ENCODE data around the gene APOB. TPM values are rescaled to one million over a fixed set of nuclear protein-coding genes. Genes with fewer than 3 reads are reported as not detected.

Gene APOB
- total RNA-seq, 2 experiments from 2014 or later = not detected

DNA sequence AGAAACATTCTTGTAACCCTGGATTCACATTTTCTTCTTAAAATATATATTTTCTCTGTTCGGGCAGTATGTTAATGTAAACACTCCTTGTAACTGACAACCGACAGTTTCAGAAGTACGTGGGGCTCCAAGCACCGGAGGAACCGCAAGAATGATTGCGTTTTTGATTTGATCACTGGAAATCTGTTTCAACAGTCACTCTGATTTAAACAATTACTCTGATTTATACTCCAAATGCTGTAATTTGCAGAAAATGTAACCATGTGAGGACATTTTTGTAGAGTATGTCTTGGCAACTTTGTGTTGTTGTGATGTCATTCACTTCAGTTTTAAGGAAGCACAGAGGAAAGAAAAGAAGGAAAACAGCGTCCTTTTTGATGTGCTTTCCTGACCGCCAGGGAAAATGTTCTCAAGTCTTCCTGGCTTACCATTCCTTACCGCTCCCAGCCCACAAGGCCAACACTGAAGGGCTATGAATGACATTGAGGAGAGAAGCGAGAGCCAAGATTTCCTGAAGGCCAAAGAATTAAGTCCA is 77.7 kb downstream of the APOB start:
- no peak for ATAC-seq

DNA sequence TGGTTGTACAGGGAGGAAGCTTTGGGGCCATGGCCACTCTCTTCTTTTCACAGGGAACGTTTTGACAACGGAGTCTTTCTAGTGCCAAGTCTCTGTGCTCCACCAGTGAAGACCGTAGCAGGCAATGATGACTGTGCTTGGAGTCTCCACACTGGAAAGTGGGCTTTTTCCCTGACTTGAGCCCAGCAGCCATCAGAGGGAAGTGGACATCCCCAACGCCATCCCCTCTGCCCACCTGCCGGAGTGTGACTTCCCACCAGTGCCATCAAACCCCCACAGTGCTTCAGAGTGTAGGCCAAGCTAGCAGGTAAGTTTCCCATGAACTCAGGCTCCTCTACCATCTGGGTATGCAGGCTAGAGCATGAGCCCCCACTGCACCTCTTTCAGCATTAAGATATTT is 78.7 kb downstream of the APOB start:
- Mint-ChIP-seq H3K27me3 (peaks cover 12% of the 10 kb centered on the region), H3K4me3 (no peak overlapping the region), H3K4me1 (no peaks in the 10 kb centered on the region), H3K9me3 (ENCODE audit: low read depth) (no peaks in the 10 kb centered on the region), H3K27ac (no peak overlapping the region), H3K36me3 (ENCODE audit: low read depth) (no peaks in the 10 kb centered on the region)
- intact Hi-C loops (cut with DNase I, micrococcal nuclease) = loop anchor here in 1 of 2 experiments (10.0 kb wide), 1 partner anchor 520 kb away; the partner anchor contains the start of gene RHOB
- ATAC-seq (no peak), DNase-seq (no peak)
- ChIA-PET CTCF (interaction anchor here (0.7 to 0.9 kb wide), 3 partner anchors 57 to 324 kb away, joined by 3 to 5 read pairs (median 3); no protein-coding TSS in a partner anchor), POLR2A (no interaction called here)

More for the DNA sequence above, 77.7 kb downstream of the APOB start:
- H3K4me1 Mint-ChIP-seq = no peaks in the 10 kb centered on the region
- ChIA-PET POLR2A (no interaction called here), CTCF (interaction anchor here (0.5 to 1.0 kb wide), 2 partner anchors 300 to 316 kb away, joined by 3 read pairs; no protein-coding TSS in a partner anchor)
- H3K27me3 Mint-ChIP-seq = peaks cover 14% of the 10 kb centered on the region
- intact Hi-C loops (cut with DNase I, micrococcal nuclease) = loop anchor here in 1 of 2 experiments (10.0 kb wide), 1 partner anchor 521 kb away; the partner anchor contains the start of gene RHOB
- H3K9me3 Mint-ChIP-seq (ENCODE audit: low read depth) = no peaks in the 10 kb centered on the region
- H3K36me3 Mint-ChIP-seq (ENCODE audit: low read depth) = no peaks in the 10 kb centered on the region
- no peak overlapping the region for H3K4me3 Mint-ChIP-seq
- DNase-seq = no peak
- no peak overlapping the region for H3K27ac Mint-ChIP-seq

DNA sequence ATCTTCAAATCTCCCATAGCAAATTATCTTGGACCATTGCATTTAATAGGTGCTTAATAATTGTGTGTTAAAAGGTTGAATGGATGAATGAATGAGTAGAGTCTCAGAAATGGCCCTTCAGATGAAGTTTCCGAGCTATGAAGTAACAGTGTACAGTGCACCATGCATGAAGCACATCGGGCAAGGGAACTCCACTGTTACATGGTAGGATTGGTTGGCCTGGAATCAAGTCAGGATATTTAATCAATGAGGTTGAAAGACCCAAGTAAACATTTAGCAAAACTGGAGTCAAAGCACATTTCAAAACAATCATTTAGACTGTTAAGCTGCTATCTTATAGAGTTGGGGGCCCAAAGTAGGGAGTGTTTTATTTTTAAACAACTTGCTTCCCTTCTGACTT is 80.0 kb downstream of the APOB start:
- Mint-ChIP-seq H3K27ac (no peak overlapping the region), H3K27me3 (peaks cover 13% of the 10 kb centered on the region), H3K36me3 (ENCODE audit: low read depth) (no peaks in the 10 kb centered on the region), H3K9me3 (ENCODE audit: low read depth) (no peaks in the 10 kb centered on the region), H3K4me3 (no peak overlapping the region), H3K4me1 (no peaks in the 10 kb centered on the region)
- CTCF ChIA-PET = interaction anchor here (0.7 to 4.8 kb wide), 16 partner anchors 10 to 320 kb away, joined by 3 to 100 read pairs (median 4); no protein-coding TSS in a partner anchor
- DNase-seq (no peak), ATAC-seq (no peak)
- intact Hi-C loops (cut with DNase I, micrococcal nuclease) = loop anchor here (1.0 to 10.0 kb wide), 5 partner anchors 183 to 522 kb away; partner anchors contain the start of gene RHOB (in 1 of the 2)
- POLR2A ChIA-PET = interaction anchor here (0.8 kb wide), 1 partner anchor 302 kb away, joined by 9 read pairs; no protein-coding TSS in a partner anchor

DNA sequence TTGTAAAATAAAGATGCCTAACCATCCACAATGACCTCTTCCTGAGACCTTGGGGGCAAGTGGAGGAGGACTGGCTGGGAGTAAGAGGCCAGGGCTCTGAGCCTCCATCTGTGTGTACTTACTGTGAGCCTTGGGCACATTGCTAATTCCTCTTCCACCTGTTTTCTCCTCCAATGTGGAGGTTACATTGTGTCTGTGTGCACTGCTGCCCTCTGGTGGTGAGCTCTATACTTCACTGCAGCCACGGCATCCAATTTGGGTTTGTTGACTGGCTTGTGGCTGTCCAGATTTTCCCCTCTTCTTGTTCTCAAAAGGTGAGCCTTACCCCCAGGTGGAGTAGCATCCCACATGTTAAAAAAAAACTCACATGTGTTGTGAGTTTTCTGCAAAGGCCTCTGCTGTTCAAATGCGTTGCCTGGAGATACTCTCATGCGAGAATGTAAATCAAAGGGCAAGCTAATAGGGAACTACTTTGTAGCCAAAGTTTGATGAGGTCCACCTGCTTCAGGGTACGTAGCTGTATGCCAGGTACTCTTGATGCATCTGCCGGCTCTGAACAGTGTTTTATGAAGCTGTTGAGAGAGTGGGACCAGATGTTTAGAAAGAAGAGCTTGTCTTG is 80.8 kb downstream of the APOB start:
- H3K9me3 Mint-ChIP-seq (ENCODE audit: low read depth) = no peaks in the 10 kb centered on the region
- peak; percentile 68 for ATAC-seq
- no peaks in the 10 kb centered on the region for H3K4me1 Mint-ChIP-seq

DNA sequence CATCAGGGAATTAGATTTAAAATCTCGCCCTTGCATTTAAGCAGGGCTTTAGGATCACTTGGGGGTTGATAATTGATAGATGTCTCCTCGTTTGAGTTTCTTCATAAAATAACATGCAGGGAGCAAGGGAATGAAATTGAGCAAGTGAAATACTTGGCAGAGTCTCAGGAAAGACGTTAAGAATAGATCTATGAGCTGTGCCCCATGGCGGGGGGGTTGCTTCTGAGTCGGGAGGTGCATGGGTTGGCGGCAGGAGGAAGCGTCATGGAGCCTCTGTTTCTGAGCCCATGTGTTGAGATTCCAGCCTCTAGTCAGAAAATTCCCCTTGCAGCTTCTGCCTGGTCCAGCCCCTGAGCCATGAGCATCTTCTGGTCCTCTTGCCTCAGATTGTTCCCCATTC is 82.0 kb downstream of the APOB start:
- ATAC-seq (no peak), DNase-seq (no peak)
- H3K27ac Mint-ChIP-seq = no peak overlapping the region
- no peak overlapping the region for H3K4me3 Mint-ChIP-seq
- POLR2A ChIA-PET = no interaction called here
- H3K36me3 Mint-ChIP-seq (ENCODE audit: low read depth) = no peaks in the 10 kb centered on the region
- no peaks in the 10 kb centered on the region for H3K9me3 Mint-ChIP-seq (ENCODE audit: low read depth)
- H3K27me3 Mint-ChIP-seq = peaks cover 13% of the 10 kb centered on the region
- intact Hi-C loops (cut with DNase I, micrococcal nuclease) = loop anchor here (5.0 to 10.0 kb wide), 2 partner anchors 517 to 520 kb away; partner anchors contain the start of gene RHOB (in 1 of the 2)
- no peaks in the 10 kb centered on the region for H3K4me1 Mint-ChIP-seq
- CTCF ChIA-PET = interaction anchor here (0.6 to 4.8 kb wide), 5 partner anchors 9 to 539 kb away, joined by 3 to 100 read pairs (median 4); no protein-coding TSS in a partner anchor

More for the DNA sequence above, 80.8 kb downstream of the APOB start:
- Mint-ChIP-seq H3K4me3 (no peak overlapping the region), H3K27me3 (peaks cover 11% of the 10 kb centered on the region), H3K36me3 (ENCODE audit: low read depth) (no peaks in the 10 kb centered on the region), H3K27ac (no peak overlapping the region)
- intact Hi-C loops (cut with DNase I, micrococcal nuclease) = loop anchor here (1.0 to 10.0 kb wide), 5 partner anchors 182 to 521 kb away; partner anchors contain the start of gene RHOB (in 1 of the 2)
- POLR2A ChIA-PET = interaction anchor here (0.8 kb wide), 1 partner anchor 301 kb away, joined by 9 read pairs; no protein-coding TSS in a partner anchor
- DNase-seq = peak; percentile 84
- CTCF ChIA-PET = interaction anchor here (0.5 to 4.8 kb wide), 27 partner anchors 8 to 540 kb away, joined by 3 to 100 read pairs (median 4); no protein-coding TSS in a partner anchor

DNA sequence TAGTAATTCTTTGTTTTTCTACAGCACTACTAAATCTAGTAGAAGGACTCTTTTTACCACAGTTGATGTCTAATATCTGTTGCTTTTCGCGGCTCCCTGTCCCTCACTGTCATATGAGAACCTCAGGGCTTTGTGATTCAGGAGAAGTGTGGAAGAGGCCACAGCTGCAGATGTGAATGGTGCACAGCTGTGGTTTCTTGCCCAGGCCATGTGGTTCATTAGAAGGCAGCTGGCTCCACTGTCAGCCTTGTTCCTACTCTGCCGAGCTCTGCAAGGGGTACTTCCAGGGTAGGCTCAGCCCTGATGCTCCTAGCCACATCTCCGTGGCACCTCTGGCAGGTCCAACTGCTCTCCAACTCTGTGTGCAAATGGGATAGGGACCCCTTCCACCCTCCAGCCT is 83.9 kb downstream of the APOB start:
- CTCF ChIA-PET = interaction anchor here (0.6 to 4.8 kb wide), 5 partner anchors 169 to 547 kb away, joined by 3 to 100 read pairs (median 4); no protein-coding TSS in a partner anchor
- POLR2A ChIA-PET = no interaction called here
- no peak overlapping the region for H3K4me3 Mint-ChIP-seq
- DNase-seq (no peak), ATAC-seq (no peak)
- peaks cover 12% of the 10 kb centered on the region for H3K27me3 Mint-ChIP-seq
- H3K36me3 Mint-ChIP-seq (ENCODE audit: low read depth) = no peaks in the 10 kb centered on the region
- no peaks in the 10 kb centered on the region for H3K9me3 Mint-ChIP-seq (ENCODE audit: low read depth)
- H3K4me1 Mint-ChIP-seq = no peaks in the 10 kb centered on the region
- intact Hi-C loops (cut with DNase I, micrococcal nuclease) = loop anchor here (5.0 to 10.0 kb wide), 2 partner anchors 515 to 518 kb away; partner anchors contain the start of gene RHOB (in 1 of the 2)
- no peak overlapping the region for H3K27ac Mint-ChIP-seq

DNA sequence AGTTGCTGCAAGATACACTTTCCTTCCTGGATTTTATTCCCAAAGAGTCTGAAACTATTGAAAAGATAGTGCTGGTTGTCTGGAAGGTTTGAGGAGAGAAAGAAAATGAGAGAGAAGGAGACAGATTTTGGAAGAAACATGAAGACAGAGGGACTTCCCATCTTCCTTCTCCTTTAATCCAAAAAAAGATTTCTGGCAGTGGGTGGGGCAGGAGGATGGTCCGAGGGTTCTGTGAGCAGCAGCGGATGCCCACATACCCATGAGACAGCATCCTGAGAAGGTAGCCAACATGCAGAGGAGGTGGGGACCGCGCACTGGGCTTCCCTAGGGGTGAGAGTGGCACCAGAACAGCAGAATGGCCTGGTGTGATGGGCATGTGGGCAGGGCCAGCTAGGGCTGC is 84.6 kb downstream of the APOB start:
- H3K27ac Mint-ChIP-seq = no peak overlapping the region
- no peak overlapping the region for H3K4me3 Mint-ChIP-seq
- ATAC-seq (no peak), DNase-seq (no peak)
- intact Hi-C loops (cut with DNase I, micrococcal nuclease) = no loop called here
- H3K9me3 Mint-ChIP-seq (ENCODE audit: low read depth) = no peaks in the 10 kb centered on the region
- CTCF ChIA-PET = interaction anchor here (1.3 to 1.9 kb wide), 2 partner anchors 12 to 298 kb away, joined by 3 to 10 read pairs; no protein-coding TSS in a partner anchor
- H3K27me3 Mint-ChIP-seq = peaks cover 12% of the 10 kb centered on the region
- H3K36me3 Mint-ChIP-seq (ENCODE audit: low read depth) = no peaks in the 10 kb centered on the region
- POLR2A ChIA-PET = no interaction called here
- H3K4me1 Mint-ChIP-seq = no peaks in the 10 kb centered on the region

DNA sequence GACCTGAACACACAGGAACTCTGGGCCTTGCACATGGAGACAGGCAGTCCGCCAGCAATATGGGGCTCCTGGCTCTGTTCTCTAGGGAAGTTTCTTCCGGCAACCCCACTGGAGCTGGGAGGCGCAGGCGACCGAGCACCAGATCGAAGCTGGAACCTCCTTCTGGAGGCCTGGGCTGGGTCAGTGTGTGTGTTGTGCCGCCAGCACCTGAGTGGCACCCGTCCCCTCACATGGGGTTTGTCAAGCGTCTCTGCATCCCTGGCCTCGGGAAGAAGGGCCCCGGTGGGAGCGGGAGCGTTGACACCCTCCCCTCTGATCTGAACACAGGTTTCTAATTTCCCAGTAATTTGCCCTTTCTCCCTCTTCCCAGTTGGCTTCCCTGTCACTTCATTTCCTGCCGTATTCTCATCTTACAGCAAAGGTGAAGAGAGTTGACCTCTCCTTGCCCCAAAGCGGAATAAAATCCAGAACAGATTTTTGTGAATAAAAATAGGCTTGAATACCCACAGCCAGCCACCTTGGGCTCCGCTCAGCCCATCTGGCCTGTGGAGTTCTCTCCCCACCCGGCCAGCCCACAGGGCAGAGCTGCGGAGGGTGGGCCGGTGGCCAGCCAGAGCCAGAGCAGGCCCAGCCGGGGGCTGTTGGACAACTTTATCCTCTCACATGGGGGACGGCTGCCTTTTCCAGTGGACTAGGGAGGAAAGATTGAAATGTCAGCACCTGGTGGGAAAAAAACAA is 85.9 kb downstream of the APOB start:
- no peak overlapping the region for H3K27ac Mint-ChIP-seq
- no peaks in the 10 kb centered on the region for H3K36me3 Mint-ChIP-seq (ENCODE audit: low read depth)
- CTCF ChIA-PET = interaction anchor here (0.6 to 1.9 kb wide), 3 partner anchors 11 to 297 kb away, joined by 3 to 10 read pairs (median 3); no protein-coding TSS in a partner anchor
- H3K9me3 Mint-ChIP-seq (ENCODE audit: low read depth) = no peaks in the 10 kb centered on the region
- ATAC-seq (no peak), DNase-seq (no peak)
- no peaks in the 10 kb centered on the region for H3K4me1 Mint-ChIP-seq
- POLR2A ChIA-PET = interaction anchor here (0.6 kb wide), 1 partner anchor 100 kb away, joined by 3 read pairs; no protein-coding TSS in a partner anchor
- intact Hi-C loops (cut with DNase I, micrococcal nuclease) = no loop called here
- no peak overlapping the region for H3K4me3 Mint-ChIP-seq
- H3K27me3 Mint-ChIP-seq = peaks cover 9% of the 10 kb centered on the region

DNA sequence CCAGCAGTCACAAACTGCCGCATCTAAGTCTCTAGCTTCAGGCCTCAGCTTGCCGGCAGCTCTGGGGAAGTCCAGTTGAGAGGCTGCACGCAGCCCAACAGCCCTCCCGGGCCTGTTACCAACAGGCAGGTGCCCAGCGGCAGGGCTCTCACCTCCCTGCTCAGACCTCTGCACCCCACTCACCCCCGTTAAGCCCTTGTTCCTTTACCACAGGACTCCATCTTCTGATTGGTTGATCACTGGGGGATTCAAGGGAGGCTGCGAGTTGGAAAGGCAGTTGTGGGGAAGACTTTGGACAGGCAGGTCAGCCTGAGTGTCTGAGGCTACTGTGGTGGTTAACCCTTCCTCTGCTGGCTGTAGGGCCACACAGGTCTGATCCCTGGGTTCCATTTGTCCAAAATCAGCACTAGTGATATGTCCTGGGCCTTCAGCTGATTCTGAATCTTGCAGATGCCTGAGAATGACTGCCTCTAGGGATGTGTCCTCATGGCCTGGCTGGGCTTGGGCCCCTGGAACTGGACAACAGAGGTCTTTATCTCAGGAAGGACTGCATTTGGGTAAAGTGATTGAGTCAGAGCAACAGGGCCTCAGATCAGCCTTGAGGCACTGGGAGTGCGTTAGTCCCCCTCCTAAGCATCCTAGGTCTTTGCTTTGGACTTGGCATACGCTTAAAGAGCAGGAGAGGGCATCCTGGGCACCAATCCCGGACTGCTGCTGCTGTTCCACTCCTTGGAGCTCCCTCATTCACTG is 88.4 kb downstream of the APOB start:
- intact Hi-C loops (cut with DNase I, micrococcal nuclease) = no loop called here
- H3K4me3 Mint-ChIP-seq = no peak overlapping the region
- H3K36me3 Mint-ChIP-seq (ENCODE audit: low read depth) = no peaks in the 10 kb centered on the region
- POLR2A ChIA-PET = no interaction called here
- peaks cover 8% of the 10 kb centered on the region for H3K27me3 Mint-ChIP-seq
- no peak for DNase-seq
- no peak overlapping the region for H3K27ac Mint-ChIP-seq
- no peaks in the 10 kb centered on the region for H3K4me1 Mint-ChIP-seq
- no peaks in the 10 kb centered on the region for H3K9me3 Mint-ChIP-seq (ENCODE audit: low read depth)
- CTCF ChIA-PET = interaction anchor here (0.7 kb wide), 2 partner anchors 247 to 1211 kb away, joined by 3 read pairs; no protein-coding TSS in a partner anchor
- ATAC-seq = no peak

DNA sequence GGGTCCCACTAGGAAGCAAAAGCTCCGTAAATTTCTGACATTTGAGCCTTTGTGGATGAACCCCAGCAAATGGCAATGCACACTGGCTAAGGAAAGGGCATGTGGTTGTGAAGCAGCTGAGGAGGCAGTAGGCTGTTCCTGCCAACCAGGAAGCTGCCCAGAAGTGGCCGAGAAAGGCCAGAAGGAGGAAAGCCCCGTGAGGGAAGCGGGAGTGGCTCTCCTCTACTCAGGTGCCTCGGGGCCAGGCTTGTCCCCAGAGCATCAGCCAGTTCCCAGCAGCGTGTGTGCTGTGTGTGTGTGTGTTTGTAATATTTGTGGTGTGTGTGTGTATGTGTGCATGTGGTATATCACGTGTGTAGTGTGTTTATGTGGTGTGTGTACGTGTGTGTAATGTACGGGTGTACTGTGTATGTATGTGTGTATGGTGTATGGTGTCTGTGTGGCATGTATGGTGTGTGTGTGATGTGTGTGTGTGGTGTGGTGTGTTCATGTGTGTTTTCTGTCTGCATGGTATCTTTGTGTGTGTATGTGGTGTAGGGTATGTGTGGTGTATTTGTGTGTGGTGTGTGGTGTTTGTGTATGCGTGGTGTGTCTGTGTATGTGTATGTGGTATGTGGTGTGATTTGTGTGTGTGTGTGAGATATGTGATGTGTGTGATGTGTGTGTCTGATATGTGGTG is 90.6 kb downstream of the APOB start:
- POLR2A ChIA-PET = no interaction called here
- H3K4me1 Mint-ChIP-seq = no peaks in the 10 kb centered on the region
- CTCF ChIA-PET = no interaction called here
- peaks cover 5% of the 10 kb centered on the region for H3K27me3 Mint-ChIP-seq
- no peak overlapping the region for H3K27ac Mint-ChIP-seq
- H3K9me3 Mint-ChIP-seq (ENCODE audit: low read depth) = no peaks in the 10 kb centered on the region
- H3K4me3 Mint-ChIP-seq = no peak overlapping the region
- H3K36me3 Mint-ChIP-seq (ENCODE audit: low read depth) = no peaks in the 10 kb centered on the region
- no peak for DNase-seq
- ATAC-seq = no peak
- intact Hi-C loops (cut with DNase I, micrococcal nuclease) = no loop called here
